Measurements from ENCODE around the gene CD6.

- no peak for TF ChIP-seq CTCF (IDR thresholded peaks at IDR 0.05)
- no peak for TF ChIP-seq POLR2A (IDR thresholded peaks at IDR 0.05)
Observed at GRCh38 chr11:61020551-61021235, 49.2 kb downstream of the CD6 start.

All from right lobe of liver (tissue), 4 donors.